ENCODE results near the gene COQ2. TPM values are rescaled to one million over a fixed set of nuclear protein-coding genes. Genes with fewer than 3 reads are reported as not detected.

Gene COQ2
- total and polyA plus RNA-seq, 2 experiments from 2014 or later = 21.1 to 25.3 TPM

DNA sequence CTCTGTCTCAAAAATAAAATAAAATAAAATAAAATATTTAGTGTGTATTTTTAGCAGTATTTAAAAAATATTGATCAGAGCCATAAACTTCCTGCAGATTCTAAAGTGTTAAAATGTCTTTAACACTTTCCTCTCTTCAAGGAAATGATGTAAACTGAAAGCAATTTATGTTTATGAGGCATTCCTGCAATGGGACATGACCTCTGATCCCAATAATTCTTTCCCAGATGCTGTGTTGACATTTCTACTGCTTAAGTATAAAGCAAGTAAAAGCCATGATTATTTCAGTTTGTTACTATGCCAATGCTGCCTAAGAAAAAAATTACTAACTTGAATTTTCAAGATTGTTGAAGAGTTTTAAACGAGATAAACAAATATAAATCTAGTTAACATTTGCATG, 29.0 kb downstream of the COQ2 start (continued):
- TF ChIP-seq, protein P1, sequence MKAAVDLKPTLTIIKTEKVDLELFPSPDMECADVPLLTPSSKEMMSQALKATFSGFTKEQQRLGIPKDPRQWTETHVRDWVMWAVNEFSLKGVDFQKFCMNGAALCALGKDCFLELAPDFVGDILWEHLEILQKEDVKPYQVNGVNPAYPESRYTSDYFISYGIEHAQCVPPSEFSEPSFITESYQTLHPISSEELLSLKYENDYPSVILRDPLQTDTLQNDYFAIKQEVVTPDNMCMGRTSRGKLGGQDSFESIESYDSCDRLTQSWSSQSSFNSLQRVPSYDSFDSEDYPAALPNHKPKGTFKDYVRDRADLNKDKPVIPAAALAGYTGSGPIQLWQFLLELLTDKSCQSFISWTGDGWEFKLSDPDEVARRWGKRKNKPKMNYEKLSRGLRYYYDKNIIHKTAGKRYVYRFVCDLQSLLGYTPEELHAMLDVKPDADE (IDR thresholded peaks at IDR 0.05) = no peak
- no peak for TF ChIP-seq STAT1 (IDR thresholded peaks at IDR 0.05; ENCODE audit: unreplicated experiment)

DNA sequence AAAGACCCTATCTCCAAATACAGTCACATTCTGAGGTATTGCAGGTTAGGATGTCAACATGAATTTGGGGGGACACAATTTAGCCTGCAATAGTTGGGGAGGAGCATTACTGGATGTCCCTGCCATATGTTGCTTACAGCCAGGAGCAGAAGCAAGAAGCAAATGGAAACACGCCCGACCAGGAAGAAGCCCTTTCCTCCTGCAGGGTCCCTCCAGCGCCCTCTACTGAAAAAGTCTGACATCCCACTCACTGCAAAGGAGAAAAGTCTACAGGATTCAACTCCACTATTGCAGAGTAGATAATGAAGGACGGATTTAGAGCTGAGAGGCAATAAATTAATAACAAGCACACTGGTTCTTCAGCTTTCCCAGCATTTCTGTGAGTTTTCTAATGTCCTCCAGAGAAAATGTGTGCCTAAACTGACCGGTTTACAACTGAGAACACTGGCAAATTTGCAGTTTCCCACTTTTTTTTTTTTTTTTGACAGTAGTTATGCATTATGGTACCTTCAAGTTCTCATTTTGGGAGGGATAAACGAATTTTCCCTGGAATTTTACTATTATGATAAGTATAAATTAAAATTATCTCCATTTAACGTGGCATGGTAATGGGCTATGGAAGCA, 31.7 kb downstream of the COQ2 start:
- no peaks in the 10 kb centered on the region for H3K36me3 Mint-ChIP-seq (ENCODE audit: low read depth)
- H4K20me1 ChIP-seq (replicated peaks; ENCODE audit: insufficient read depth) = no peaks in the 10 kb centered on the region

DNA sequence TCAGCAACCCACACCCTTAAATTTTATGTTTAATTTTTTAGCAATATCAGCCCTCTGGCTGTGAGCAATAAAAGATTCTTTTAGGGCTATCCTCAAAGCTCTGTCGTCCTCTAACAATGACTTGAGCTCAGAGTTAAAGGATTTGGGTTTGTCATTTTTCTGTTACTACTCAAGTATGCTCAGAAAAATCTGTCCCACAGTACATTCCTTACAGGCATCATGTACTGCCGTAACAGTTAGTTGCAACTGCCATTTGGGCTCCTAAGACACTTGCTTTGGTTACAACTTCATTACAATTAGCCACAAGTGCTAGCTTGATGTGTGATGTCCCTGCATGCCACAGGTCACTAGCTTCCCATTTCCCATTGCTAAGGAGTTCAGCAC, 33.2 kb downstream of the COQ2 start:
- ATAC-seq (no peak), DNase-seq (ENCODE audit: low spot score) (no peak)
- Histone ChIP-seq H3F3A (replicated peaks; ENCODE audit: low read depth) (no peaks in the 10 kb centered on the region), H3K27ac (ENCODE audit: low read depth) (no peak overlapping the region), H2AFZ (no peak overlapping the region), H3K36me3 (ENCODE audit: insufficient read depth) (no peaks in the 10 kb centered on the region), H3K9me2 (ENCODE audit: insufficient read depth) (no peaks in the 10 kb centered on the region), H3K4me2 (no peak overlapping the region), H4K20me1 (replicated peaks; ENCODE audit: insufficient read depth) (no peaks in the 10 kb centered on the region), H3K27me3 (ENCODE audit: insufficient read depth) (no peaks in the 10 kb centered on the region), H3K4me1 (ENCODE audit: insufficient read depth) (no peaks in the 10 kb centered on the region), H3K4me3 (no peak overlapping the region), H3K79me2 (replicated peaks; ENCODE audit: insufficient read depth) (no peaks in the 10 kb centered on the region)
- Mint-ChIP-seq H3K4me1 (peaks cover 7% of the 10 kb centered on the region; the same call in 2 of the 3 replicates), H3K27ac (no peak overlapping the region), H3K4me3 (no peak overlapping the region), H3K36me3 (ENCODE audit: low read depth) (no peaks in the 10 kb centered on the region), H3K9me3 (no peaks in the 10 kb centered on the region), H3K27me3 (ENCODE audit: insufficient read depth, low read depth, poor library complexity) (peaks cover 8% of the 10 kb centered on the region)
- TF ChIP-seq, protein P1 (IDR thresholded peaks at IDR 0.05) = no peak
- no peak for TF ChIP-seq ZNF114 (CRISPR knock-in tag; IDR thresholded peaks at IDR 0.05)
- no peak for TF ChIP-seq NANOG (IDR thresholded peaks at IDR 0.05; ENCODE audit: borderline replicate concordance)

More for the DNA sequence above, 31.7 kb downstream of the COQ2 start:
- no peak overlapping the region for H3K4me3 Mint-ChIP-seq
- Histone ChIP-seq H2AFZ (no peak overlapping the region), H3K36me3 (ENCODE audit: insufficient read depth) (no peaks in the 10 kb centered on the region), H3K79me2 (replicated peaks; ENCODE audit: insufficient read depth) (no peaks in the 10 kb centered on the region), H3K27me3 (ENCODE audit: insufficient read depth) (no peaks in the 10 kb centered on the region), H3K9me2 (ENCODE audit: insufficient read depth) (no peaks in the 10 kb centered on the region), H3K4me1 (ENCODE audit: insufficient read depth) (no peaks in the 10 kb centered on the region), H3K4me3 (no peak overlapping the region), H3F3A (replicated peaks; ENCODE audit: low read depth) (no peaks in the 10 kb centered on the region), H3K27ac (ENCODE audit: low read depth) (no peak overlapping the region), H3K4me2 (no peak overlapping the region)
- TF ChIP-seq JUNB (IDR thresholded peaks at IDR 0.05; ENCODE audit: unreplicated experiment) = no peak
- TF ChIP-seq, protein P2, sequence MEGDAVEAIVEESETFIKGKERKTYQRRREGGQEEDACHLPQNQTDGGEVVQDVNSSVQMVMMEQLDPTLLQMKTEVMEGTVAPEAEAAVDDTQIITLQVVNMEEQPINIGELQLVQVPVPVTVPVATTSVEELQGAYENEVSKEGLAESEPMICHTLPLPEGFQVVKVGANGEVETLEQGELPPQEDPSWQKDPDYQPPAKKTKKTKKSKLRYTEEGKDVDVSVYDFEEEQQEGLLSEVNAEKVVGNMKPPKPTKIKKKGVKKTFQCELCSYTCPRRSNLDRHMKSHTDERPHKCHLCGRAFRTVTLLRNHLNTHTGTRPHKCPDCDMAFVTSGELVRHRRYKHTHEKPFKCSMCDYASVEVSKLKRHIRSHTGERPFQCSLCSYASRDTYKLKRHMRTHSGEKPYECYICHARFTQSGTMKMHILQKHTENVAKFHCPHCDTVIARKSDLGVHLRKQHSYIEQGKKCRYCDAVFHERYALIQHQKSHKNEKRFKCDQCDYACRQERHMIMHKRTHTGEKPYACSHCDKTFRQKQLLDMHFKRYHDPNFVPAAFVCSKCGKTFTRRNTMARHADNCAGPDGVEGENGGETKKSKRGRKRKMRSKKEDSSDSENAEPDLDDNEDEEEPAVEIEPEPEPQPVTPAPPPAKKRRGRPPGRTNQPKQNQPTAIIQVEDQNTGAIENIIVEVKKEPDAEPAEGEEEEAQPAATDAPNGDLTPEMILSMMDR (conservative IDR thresholded peaks at IDR 0.05; ENCODE audit: low read depth in 2 of 2) = peak; percentile 78 to 89
- DNase-seq (ENCODE audit: low spot score) (peak; percentile 90), ATAC-seq (peak; percentile 88)
- peaks cover 4% of the 10 kb centered on the region for H3K27me3 Mint-ChIP-seq (ENCODE audit: insufficient read depth, low read depth, poor library complexity)
- H3K27ac Mint-ChIP-seq = no peak overlapping the region
- peaks cover 7% of the 10 kb centered on the region; the same call in 2 of the 3 replicates for H3K4me1 Mint-ChIP-seq
- H3K9me3 Mint-ChIP-seq = no peaks in the 10 kb centered on the region
